Stimulated activated effector memory CD8-positive, alpha-beta T cell treated with anti-CD3 and anti-CD28 coated beads, Interleukin-12 subunit alpha, Interleukin-12 subunit beta, amount 100 ng/mL, for 72 hours (primary cell): ENCODE results near the gene ITGA2.

ENCODE experiments used
- ATAC-seq: fragments of 150-1000 bp; cut with Tn5 transposase; 2 replicates; pipeline ENCODE4 v1.10.0; 2021
- DNase-seq, 2 donors: peaks; one replicate each; pipeline ENCODE4 v3.0.0; 2021 to 2022; ENCODE audit warnings: low spot score in 2 of 2
- H3K27ac Mint-ChIP-seq: one replicate; pipeline ENCODE4 v1.8.0; 2022; ENCODE audit warnings: mild to moderate bottlenecking, mixed read lengths
- H3K36me3 Mint-ChIP-seq: one replicate; pipeline ENCODE4 v1.8.0; 2022; ENCODE audit warnings: mild to moderate bottlenecking, mixed read lengths
- H3K4me1 Mint-ChIP-seq: one replicate; pipeline ENCODE4 v1.8.0; 2022; ENCODE audit warnings: mixed read lengths
- H3K4me3 Mint-ChIP-seq: one replicate; pipeline ENCODE4 v1.8.0; 2022; ENCODE audit warnings: mild to moderate bottlenecking, mixed read lengths
- H3K9me3 Mint-ChIP-seq: one replicate; pipeline ENCODE4 v1.8.0; 2022; ENCODE audit warnings: mixed read lengths

Gene ITGA2

DNA sequence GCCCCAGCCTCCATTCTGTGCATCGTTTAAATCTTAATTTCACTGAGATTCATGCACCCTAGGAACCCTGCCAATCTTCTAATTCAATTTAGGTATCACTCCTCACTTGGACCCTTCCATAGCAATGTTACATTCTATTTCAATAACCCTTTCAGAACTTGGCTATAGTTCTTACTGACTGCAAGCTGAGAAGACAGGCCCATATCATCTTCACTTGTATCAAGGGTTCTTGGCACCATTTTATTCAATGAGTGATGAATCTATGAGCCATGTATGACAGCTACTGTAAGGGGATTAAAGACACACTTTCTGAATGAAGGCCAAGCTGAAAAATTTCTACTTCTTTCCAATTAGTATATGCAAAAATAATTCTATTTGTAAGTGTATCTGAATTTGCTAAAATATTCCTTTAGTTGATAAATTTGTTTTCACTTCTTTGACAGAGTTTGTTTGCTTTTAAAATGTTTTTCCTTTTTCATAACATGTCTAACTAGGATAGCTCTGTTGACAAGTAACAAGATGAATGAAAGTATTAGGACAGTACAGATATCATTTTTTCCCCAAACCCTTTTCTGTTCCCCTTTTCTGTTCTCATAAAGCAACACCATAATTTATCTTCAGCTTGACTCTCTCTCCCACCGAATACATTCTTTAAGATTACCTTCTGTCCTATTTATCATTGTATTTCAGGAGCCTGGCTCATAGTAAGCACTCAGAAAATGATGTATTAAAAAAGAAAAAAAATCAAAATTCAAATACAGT lies 9.6 kb downstream of the ITGA2 start:
- Mint-ChIP-seq H3K9me3 (no peaks in the 10 kb centered on the region), H3K4me3 (no peak overlapping the region), H3K27ac (no peak overlapping the region), H3K36me3 (no peaks in the 10 kb centered on the region), H3K4me1 (peaks cover 8% of the 10 kb centered on the region)
- DNase-seq = no peak
- ATAC-seq = no peak

DNA sequence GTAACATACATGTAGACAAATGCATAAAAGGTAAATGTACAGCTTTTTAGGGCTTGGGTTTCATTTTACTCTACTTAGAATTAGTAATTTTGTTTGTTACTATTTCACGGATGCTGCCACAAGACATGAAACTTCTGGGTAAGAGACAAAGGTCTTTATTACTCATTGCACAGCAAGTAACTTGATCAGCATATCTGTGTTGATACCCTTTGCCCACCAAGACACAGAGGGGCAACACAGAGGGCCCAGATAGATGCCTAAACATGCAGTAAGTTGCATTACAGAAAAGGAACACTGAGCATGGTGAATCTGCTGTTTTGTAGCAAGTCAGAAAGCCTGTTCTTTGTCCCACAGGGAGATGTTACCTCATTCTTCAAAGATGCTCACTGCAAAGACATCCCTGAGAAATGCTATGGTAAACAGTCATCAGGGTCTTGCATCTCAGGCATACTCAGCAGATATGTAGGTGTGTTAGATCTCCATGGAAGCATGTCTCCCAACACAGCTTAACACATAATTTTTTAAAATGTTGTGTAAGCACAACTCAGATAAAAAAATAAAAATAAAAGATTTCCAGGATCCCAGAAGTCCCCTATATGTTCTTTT lies 10.3 kb downstream of the ITGA2 start:
- Mint-ChIP-seq H3K4me3 (no peak overlapping the region), H3K9me3 (no peaks in the 10 kb centered on the region), H3K4me1 (peaks cover 16% of the 10 kb centered on the region), H3K36me3 (peaks cover 1% of the 10 kb centered on the region), H3K27ac (no peak overlapping the region)
- ATAC-seq = peak; percentile 93
- DNase-seq = peak in 1 of 2 donors; percentile 64

DNA sequence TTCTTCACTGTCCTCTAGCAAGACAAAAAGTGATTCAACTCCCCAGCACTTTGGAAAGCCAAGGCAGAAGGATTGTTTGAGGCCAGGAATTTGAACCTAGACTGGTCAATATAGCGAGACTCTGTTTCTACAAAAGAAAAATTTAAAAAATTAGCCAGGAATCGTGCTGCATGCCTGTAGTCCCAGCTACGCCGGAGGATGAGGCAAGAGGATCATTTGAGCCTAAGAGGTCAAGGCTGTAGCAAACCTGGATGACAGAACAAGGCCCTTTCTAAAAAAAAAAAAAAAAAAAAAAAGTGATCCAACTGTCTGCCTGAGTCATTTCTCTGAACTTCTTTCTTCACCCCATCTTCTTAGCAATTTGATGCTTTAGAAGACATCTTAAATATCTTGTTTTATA lies 12.4 kb downstream of the ITGA2 start:
- no peak for DNase-seq
- Mint-ChIP-seq H3K9me3 (no peaks in the 10 kb centered on the region), H3K36me3 (peaks cover 11% of the 10 kb centered on the region), H3K27ac (no peak overlapping the region), H3K4me1 (peaks cover 32% of the 10 kb centered on the region), H3K4me3 (no peak overlapping the region)
- no peak for ATAC-seq

DNA sequence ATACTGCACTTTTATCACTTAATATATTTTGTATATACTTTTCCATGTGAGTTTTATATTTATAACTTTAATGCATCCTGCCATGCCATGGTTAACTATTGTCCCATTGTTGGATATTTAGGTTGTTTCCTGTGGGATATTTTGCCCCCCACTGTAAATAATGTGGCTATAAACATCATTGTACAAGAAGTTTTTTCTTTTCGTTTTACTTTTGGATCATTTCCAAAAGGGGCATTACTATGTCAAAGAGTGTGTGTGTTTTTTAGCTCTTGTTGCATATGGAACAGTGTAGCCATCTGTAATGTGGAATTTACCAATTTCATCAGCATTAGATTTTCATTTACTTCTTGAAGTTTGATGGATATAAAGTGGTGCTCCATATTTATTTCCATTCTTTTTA lies 13.3 kb downstream of the ITGA2 start:
- Mint-ChIP-seq H3K36me3 (peaks cover 11% of the 10 kb centered on the region), H3K9me3 (no peaks in the 10 kb centered on the region), H3K27ac (no peak overlapping the region), H3K4me3 (no peak overlapping the region), H3K4me1 (peaks cover 42% of the 10 kb centered on the region)
- DNase-seq = no peak
- ATAC-seq = no peak

DNA sequence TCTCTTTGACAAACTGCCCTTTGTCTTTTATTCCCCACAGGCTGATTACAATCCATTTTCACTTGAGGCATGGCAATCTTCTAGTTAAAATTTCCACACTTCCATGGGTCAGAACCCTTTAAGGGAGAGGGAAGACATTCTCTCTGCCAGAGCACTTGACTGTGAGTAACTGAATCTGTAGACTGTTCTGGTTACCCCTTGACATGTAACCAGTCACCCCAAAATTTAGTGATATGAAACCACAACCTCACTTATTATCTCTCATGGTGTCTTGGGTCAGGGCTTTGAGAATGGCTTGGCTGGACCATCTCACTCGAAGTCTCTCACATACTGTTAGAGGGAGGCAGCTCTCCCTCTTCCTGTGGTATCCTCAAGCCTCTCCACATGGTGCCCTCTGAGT lies 14.0 kb downstream of the ITGA2 start:
- H3K4me1 Mint-ChIP-seq = peaks cover 48% of the 10 kb centered on the region
- no peak overlapping the region for H3K27ac Mint-ChIP-seq
- H3K4me3 Mint-ChIP-seq = no peak overlapping the region
- H3K9me3 Mint-ChIP-seq = no peaks in the 10 kb centered on the region
- peaks cover 11% of the 10 kb centered on the region for H3K36me3 Mint-ChIP-seq
- DNase-seq (no peak), ATAC-seq (no peak)

DNA sequence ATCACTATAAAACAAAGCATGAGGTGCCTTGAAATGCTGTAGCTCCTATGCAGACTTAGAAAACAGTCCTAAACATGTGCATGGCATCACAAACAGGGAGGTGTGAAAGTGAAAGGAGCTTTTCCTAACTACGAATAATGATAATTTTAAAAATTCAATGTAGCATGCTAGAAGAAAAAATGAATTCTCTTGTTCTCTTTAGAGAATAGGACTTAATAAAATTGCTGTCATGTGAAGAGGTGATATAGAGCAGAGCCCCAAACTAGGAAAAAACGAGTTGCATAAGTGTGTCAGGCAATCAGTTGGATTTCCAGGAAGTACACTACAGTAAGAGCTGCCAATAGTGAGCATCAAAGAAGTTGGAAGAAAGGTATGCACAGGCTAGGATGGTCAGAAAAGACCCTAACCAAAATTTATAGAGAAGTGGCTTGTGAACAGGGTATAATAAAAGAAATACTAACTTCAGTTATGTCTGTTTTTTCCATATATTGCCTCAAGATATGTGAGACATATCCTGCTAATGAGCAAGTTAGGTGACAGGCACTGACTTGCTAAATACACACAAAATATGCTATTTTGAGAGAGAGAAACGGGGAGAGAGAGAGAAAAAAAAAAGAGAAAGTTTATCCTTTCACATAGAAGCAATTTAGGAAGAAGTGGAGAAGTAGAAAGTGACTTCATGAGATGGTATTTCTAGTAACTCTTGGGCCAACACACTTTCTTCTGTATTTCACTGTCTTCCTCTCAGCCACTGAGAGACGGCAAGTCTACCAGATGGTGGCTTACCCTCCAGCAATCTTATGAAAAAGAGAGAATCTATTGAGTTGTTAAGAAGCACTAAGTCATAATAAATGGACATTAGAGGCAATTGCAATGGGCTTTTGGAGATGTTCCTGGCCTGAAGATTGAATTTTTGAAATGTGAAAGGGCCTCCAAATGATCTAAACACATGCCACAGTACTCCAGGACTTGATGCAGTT lies 18.0 kb downstream of the ITGA2 start:
- Mint-ChIP-seq H3K27ac (no peak overlapping the region), H3K36me3 (peaks cover 11% of the 10 kb centered on the region), H3K4me1 (peaks cover 50% of the 10 kb centered on the region), H3K4me3 (no peak overlapping the region), H3K9me3 (no peaks in the 10 kb centered on the region)
- DNase-seq (no peak), ATAC-seq (no peak)

DNA sequence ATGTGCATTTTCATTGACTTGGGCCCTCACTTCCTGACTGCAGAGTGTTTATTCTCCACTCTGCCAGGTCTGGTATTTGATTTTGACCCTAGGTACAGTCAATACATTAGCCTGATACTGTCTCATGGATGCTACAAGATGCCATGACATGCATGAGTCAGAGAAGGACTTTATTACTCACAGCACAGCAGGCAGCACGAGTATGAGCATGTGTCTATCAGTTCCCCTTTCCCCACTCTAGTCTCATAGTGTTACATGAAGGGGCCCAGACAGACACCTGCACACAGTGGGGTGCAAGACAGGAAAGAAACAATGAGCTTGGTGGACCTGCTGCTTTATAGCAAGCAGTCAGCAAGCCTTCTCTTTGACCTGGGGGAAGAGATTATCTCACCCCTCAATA lies 19.6 kb downstream of the ITGA2 start:
- Mint-ChIP-seq H3K4me3 (peak overlapping the region; percentile 6), H3K4me1 (peaks cover 50% of the 10 kb centered on the region), H3K9me3 (no peaks in the 10 kb centered on the region), H3K27ac (peak overlapping the region; percentile 55), H3K36me3 (peaks cover 11% of the 10 kb centered on the region)
- DNase-seq = peak in 1 of 2 donors; percentile 69
- peak; percentile 96 for ATAC-seq

DNA sequence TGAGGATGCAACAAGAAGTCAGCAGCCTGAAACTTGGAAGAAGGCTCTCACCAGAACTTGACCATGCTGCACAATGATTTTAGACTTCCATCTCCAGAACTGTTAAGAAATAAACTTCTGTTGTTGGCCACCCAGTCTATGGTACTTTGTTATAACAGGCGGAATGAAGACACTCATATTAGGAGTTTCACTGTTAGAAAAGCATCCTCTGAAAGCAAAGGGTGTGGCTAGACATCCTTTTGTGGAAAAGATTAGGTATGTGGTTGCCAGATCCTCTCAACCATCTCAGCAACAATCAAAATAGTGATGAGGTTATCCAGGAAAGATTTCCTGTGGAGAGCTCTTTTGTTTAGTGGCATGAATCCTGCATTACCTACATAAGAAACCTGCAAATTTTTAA lies 20.7 kb downstream of the ITGA2 start:
- Mint-ChIP-seq H3K36me3 (peaks cover 6% of the 10 kb centered on the region), H3K4me3 (no peak overlapping the region), H3K27ac (no peak overlapping the region), H3K4me1 (peaks cover 44% of the 10 kb centered on the region), H3K9me3 (no peaks in the 10 kb centered on the region)
- DNase-seq (no peak), ATAC-seq (peak; percentile 48)

DNA sequence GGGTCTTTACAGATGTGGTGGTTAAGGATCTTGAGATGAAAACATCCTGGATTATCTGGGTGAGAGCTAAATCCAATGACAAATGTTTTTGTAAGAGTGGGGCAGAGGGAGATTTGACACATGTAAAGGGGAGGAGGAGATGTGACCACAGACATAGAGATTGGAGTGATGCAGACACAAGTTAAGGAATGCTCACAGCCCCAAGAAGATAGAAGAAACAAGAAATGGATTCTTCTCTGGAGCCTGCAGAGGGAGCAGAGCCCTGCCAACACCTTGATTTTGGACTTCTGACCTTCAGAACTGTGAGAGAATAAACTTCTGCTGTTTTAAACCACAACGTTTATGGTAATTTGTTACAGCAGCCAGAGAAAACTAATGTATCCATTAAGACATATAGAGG lies 21.7 kb downstream of the ITGA2 start:
- no peak for DNase-seq
- peaks cover 5% of the 10 kb centered on the region for H3K36me3 Mint-ChIP-seq
- peaks cover 43% of the 10 kb centered on the region for H3K4me1 Mint-ChIP-seq
- no peak for ATAC-seq
- no peak overlapping the region for H3K27ac Mint-ChIP-seq
- H3K9me3 Mint-ChIP-seq = no peaks in the 10 kb centered on the region
- no peak overlapping the region for H3K4me3 Mint-ChIP-seq

DNA sequence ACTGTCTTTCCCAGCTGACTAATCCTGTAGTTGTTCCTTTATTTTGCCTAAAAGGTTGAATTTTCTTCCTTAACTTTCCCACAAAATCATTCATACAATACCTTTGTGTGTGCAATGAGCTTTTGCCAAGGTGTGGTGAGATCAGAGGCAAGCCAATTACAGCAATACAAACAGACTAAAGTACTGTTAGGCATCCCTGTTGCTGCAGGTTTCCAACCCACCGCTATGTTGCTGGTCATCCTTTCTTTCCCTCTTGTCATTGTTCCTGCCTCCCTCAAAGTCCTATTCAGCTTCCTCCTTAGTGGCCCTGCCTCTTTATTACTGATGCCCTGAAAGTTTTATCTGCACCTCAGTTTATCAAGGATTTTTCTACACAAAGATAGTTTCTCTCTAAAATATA lies 22.1 kb downstream of the ITGA2 start:
- Mint-ChIP-seq H3K4me1 (peaks cover 41% of the 10 kb centered on the region), H3K36me3 (peaks cover 5% of the 10 kb centered on the region), H3K27ac (no peak overlapping the region), H3K9me3 (no peaks in the 10 kb centered on the region), H3K4me3 (no peak overlapping the region)
- DNase-seq = no peak
- no peak for ATAC-seq

DNA sequence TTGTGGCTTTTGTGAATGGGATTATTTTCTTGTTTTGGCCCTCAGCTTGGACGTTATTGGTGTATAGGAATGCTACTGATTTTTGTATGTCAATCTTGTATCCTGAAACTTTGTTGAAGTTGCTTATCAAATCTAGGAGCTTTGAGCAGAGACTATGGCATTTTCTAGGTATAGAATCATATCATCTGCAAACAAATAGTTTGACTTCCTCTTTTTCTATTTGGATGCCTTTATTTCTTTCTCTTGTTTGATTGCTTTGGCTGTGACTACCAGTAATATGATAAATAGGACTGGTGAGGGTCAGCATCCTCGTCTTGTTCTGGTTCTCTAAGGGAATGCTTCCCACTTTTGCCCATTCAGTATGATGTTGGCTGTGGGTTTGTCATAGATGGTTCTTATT lies 24.7 kb downstream of the ITGA2 start:
- DNase-seq = no peak
- Mint-ChIP-seq H3K27ac (no peak overlapping the region), H3K9me3 (no peaks in the 10 kb centered on the region), H3K4me1 (peaks cover 26% of the 10 kb centered on the region), H3K36me3 (peaks cover 5% of the 10 kb centered on the region), H3K4me3 (no peak overlapping the region)
- no peak for ATAC-seq

DNA sequence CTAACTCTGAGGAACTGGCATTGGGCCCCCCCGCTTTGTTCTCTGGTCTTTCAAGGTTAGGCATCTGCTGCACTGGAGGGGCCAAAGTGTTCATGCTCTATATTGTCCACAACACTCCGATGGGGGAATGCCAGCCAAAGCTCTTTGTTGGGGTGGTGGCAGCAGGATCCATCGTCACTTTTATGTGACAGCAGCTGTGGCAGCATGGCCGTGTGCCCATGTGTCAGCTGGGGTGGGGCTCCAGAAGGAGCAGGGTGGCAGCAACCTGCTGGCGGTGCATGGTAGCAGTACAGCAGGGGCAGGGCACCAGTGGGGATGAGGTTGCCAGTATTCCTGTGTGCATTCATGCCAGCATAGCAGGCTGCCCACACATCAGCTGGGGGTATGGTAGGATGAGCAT lies 28.2 kb downstream of the ITGA2 start:
- ATAC-seq (no peak), DNase-seq (no peak)
- H3K9me3 Mint-ChIP-seq = no peaks in the 10 kb centered on the region
- H3K4me3 Mint-ChIP-seq = no peak overlapping the region
- H3K36me3 Mint-ChIP-seq = peaks cover 5% of the 10 kb centered on the region
- peaks cover 23% of the 10 kb centered on the region for H3K4me1 Mint-ChIP-seq
- no peak overlapping the region for H3K27ac Mint-ChIP-seq

DNA sequence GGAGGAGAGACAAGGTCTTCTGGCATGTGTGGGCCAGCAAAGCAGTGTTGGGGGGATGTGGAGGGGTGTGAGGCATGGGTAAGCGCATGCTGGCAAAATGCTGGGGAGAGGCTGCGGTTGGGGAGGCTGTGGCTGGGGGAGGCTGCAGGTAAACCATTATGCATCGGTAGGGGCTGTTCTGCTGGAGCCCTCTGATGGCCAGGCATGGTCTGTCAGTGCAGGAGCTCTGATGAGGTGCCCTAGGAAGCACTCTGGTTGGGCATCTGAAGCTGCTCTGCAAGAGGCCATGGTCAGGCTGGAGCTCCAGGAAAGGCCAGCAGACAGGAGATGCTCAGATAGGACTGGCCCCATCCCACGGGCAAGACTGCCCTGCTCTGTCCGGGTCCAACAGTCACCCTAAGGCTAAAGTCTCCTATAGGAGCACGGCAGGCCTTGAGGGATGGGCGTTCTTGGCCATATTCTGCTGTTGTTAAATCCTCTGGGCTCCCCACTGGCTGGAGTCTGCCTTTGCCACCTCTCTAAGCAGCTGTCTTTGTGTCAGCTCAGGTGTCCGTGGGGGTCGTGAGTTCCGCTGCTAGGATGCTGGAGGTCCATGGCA lies 28.7 kb downstream of the ITGA2 start:
- no peak for ATAC-seq
- no peak overlapping the region for H3K4me3 Mint-ChIP-seq
- no peak for DNase-seq
- peaks cover 23% of the 10 kb centered on the region for H3K4me1 Mint-ChIP-seq
- H3K27ac Mint-ChIP-seq = no peak overlapping the region
- H3K36me3 Mint-ChIP-seq = peaks cover 5% of the 10 kb centered on the region
- H3K9me3 Mint-ChIP-seq = no peaks in the 10 kb centered on the region

DNA sequence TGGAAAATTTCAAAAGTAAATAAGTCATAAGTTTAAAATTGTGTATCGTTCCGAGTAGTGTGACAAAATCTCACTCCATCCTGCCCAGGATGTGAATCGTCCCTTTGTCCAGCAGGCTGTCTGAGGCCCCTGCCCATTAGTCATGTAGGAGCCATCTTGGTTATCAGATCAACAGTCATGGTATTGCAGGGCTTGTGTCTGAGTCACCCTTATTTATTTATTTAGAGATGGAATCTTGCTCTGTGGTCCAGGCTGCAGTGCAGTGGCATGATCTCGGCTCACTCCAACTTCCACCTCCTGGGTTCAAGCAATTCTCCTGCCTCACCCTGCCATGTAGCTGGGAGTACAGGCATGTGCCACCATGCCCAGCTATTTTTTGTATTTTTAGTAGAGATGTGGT lies 30.2 kb downstream of the ITGA2 start:
- Mint-ChIP-seq H3K9me3 (no peaks in the 10 kb centered on the region), H3K4me1 (peaks cover 23% of the 10 kb centered on the region), H3K4me3 (no peak overlapping the region), H3K27ac (no peak overlapping the region), H3K36me3 (peaks cover 5% of the 10 kb centered on the region)
- no peak for DNase-seq
- no peak for ATAC-seq

DNA sequence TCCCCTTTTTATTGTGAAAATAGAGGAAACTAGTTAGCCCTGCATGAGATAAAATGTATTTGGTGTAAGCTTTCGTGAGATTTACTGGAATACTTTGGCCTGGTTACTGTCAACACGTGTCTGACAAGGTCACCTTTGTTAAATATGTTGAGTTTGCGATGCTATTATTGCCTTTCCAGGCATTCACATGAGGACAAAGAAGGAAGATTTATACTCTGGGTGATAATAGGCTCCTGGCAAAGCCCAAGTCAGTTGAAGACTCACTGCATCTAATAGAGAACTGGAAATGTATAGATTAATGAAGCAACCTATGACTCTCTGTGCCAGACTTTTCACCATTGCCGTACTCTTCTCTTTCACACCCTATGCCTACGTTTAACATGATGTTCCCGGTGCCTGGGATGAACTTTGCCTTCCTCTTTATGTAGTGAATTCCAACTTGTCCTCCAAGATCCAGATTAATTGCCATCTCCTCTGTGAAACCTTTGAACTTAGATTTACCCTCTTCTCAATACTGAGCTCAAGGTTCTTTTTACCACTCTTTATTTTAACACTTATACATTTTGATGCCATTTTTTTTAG lies 33.9 kb downstream of the ITGA2 start:
- Mint-ChIP-seq H3K27ac (no peak overlapping the region), H3K4me3 (no peak overlapping the region), H3K36me3 (no peaks in the 10 kb centered on the region), H3K4me1 (no peaks in the 10 kb centered on the region), H3K9me3 (no peaks in the 10 kb centered on the region)
- DNase-seq (no peak), ATAC-seq (no peak)
